ENCODE results near the gene RGS11.

The RGS11 gene

GRCh38 chr16:290681-291405, 15.1 kb upstream of the RGS11 start:
- TF ChIP-seq, protein P1, sequence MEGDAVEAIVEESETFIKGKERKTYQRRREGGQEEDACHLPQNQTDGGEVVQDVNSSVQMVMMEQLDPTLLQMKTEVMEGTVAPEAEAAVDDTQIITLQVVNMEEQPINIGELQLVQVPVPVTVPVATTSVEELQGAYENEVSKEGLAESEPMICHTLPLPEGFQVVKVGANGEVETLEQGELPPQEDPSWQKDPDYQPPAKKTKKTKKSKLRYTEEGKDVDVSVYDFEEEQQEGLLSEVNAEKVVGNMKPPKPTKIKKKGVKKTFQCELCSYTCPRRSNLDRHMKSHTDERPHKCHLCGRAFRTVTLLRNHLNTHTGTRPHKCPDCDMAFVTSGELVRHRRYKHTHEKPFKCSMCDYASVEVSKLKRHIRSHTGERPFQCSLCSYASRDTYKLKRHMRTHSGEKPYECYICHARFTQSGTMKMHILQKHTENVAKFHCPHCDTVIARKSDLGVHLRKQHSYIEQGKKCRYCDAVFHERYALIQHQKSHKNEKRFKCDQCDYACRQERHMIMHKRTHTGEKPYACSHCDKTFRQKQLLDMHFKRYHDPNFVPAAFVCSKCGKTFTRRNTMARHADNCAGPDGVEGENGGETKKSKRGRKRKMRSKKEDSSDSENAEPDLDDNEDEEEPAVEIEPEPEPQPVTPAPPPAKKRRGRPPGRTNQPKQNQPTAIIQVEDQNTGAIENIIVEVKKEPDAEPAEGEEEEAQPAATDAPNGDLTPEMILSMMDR (conservative IDR thresholded peaks at IDR 0.05; ENCODE audit: control insufficient read depth, insufficient read depth, low read depth, low read length): no peak
- H3K4me3 ChIP-seq (ENCODE audit: control insufficient read depth, low read depth, low read length): no peak overlapping the region
- DNase-seq (ENCODE audit: low read depth): no peak

- TF ChIP-seq, protein P1 (conservative IDR thresholded peaks at IDR 0.05; ENCODE audit: control insufficient read depth, insufficient read depth, low read depth, low read length): no peak
- DNase-seq (ENCODE audit: low read depth): no peak
- no peak overlapping the region for H3K4me3 ChIP-seq (ENCODE audit: control insufficient read depth, low read depth, low read length)
Observed at GRCh38 chr16:290015-290680, 14.4 kb upstream of the RGS11 start.

DNA sequence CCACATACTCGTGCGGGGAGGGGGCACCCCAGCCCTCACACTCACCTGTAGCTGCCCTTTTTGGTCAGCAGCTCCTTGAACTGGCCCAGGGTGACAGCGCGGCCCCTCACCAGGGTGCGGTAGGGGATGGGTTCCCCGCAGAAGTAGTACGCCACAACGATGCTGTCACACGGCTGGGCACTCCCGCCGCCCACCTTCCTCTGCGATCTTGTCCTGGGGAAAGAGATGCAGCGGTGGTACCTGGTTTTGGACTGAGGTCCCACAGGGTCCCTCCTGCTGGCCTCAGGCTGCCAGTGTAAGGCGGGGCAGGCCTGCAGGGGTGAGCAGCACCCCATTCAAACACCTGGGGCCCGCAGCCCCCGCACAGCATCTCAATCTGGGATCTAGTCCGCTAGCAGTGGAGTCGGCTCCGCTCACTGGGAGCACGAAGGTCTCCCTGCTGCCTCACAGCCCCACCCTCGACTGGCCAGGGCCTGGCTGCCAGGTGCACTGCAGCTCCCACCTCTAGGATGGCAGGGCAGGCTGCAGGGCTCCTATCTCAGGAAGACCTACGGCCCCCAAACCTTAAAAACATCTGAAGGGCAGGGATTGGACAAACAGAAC, 13.8 kb upstream of the RGS11 start:
- H3K4me3 ChIP-seq (ENCODE audit: control insufficient read depth, low read depth, low read length): no peak overlapping the region
- no peak for DNase-seq (ENCODE audit: low read depth)
- TF ChIP-seq, protein P1 (conservative IDR thresholded peaks at IDR 0.05; ENCODE audit: control insufficient read depth, insufficient read depth, low read depth, low read length): no peak

DNA sequence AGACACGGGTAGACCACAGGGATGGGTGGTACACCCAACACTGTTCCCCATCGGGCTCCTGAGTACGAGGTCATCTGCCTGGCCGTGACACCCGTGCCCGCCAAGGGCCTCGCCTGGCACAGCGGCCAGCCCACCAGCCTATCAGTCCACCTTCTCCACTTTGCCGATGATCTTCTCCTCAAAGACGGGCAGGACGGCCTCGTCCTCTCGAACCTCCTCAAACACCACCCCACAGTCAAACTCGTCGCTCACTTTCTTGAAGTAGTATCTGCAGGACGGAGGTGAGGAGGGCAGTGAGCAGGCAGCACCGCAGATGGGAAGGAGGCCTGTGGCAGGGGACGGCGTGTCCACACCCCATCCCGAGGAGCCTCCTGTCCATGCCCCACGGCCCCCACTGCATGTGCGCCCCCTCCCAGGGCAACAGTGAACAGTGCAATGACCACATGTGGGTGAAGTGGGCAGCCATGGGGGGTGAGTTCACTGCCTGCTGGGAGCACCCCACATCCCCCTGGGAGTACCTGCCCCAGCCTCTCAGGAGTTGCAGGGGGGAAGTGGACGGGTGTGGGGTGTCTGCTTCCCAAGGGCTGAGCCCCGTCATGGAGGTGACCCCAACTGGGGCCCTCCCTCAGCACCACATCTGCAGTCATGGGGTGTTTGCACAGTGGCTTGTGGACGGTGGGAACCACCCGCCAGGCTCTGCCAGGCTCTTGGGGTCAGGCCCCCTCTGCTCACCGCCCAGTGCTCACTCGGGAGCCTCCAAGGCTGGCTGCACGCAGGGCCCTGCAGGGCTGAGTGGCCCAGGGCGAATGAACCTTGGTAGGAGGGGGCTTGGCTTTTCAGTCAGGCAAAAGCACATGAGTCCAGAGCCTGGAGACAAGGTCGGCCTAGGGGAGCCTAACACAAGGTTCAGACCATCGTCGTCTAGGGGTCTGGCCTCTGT, 12.5 kb upstream of the RGS11 start:
- no peak for DNase-seq (ENCODE audit: low read depth)
- H3K4me3 ChIP-seq (ENCODE audit: control insufficient read depth, low read depth, low read length): no peak overlapping the region
- TF ChIP-seq, protein P1 (conservative IDR thresholded peaks at IDR 0.05; ENCODE audit: control insufficient read depth, insufficient read depth, low read depth, low read length): no peak

- H3K4me3 ChIP-seq (ENCODE audit: control insufficient read depth, low read depth, low read length): no peak overlapping the region
- TF ChIP-seq, protein P1 (conservative IDR thresholded peaks at IDR 0.05; ENCODE audit: control insufficient read depth, insufficient read depth, low read depth, low read length): peak; percentile 8
- DNase-seq (ENCODE audit: low read depth): no peak
Observed at GRCh38 chr16:287298-287811, 11.6 kb upstream of the RGS11 start.
